ENCODE results near the gene PDE10A. TPM values are rescaled to one million over a fixed set of nuclear protein-coding genes. Genes with fewer than 3 reads are reported as not detected.

Gene PDE10A
- total RNA-seq, 1 donor: 5.6 TPM

GRCh38 chr6:165453395-165453794 lies 209.6 kb downstream of the PDE10A start:
- no peak for TF ChIP-seq CTCF (IDR thresholded peaks at IDR 0.05; ENCODE audit: insufficient read depth, low read depth, low read length)
- no peak overlapping the region for H3K4me3 ChIP-seq (ENCODE audit: low read depth, low read length)
- no peak for DNase-seq (ENCODE audit: low read depth)

GRCh38 chr6:165451838-165452237 lies 211.2 kb downstream of the PDE10A start:
- DNase-seq (ENCODE audit: low read depth): peak; percentile 18
- H3K4me3 ChIP-seq (ENCODE audit: low read depth, low read length): no peak overlapping the region
- no peak for TF ChIP-seq CTCF (IDR thresholded peaks at IDR 0.05; ENCODE audit: insufficient read depth, low read depth, low read length)

- H3K4me3 ChIP-seq (ENCODE audit: low read depth, low read length): no peak overlapping the region
- DNase-seq (ENCODE audit: low read depth): no peak
- no peak for TF ChIP-seq CTCF (IDR thresholded peaks at IDR 0.05; ENCODE audit: insufficient read depth, low read depth, low read length)
Observed at GRCh38 chr6:165448210-165448609, 214.8 kb downstream of the PDE10A start.

- no peak overlapping the region for H3K4me3 ChIP-seq (ENCODE audit: low read depth, low read length)
- no peak for DNase-seq (ENCODE audit: low read depth)
- no peak for TF ChIP-seq CTCF (IDR thresholded peaks at IDR 0.05; ENCODE audit: insufficient read depth, low read depth, low read length)
Observed at GRCh38 chr6:165447141-165447540, 215.9 kb downstream of the PDE10A start.

GRCh38 chr6:165446331-165446730 lies 216.7 kb downstream of the PDE10A start:
- TF ChIP-seq CTCF (IDR thresholded peaks at IDR 0.05; ENCODE audit: insufficient read depth, low read depth, low read length): no peak
- DNase-seq (ENCODE audit: low read depth): peak; percentile 11

GRCh38 chr6:165443462-165443861 lies 219.6 kb downstream of the PDE10A start:
- DNase-seq (ENCODE audit: low read depth): no peak
- TF ChIP-seq CTCF (IDR thresholded peaks at IDR 0.05; ENCODE audit: insufficient read depth, low read depth, low read length): no peak
- H3K4me3 ChIP-seq (ENCODE audit: low read depth, low read length): no peak overlapping the region

More at GRCh38 chr6:165446331-165446730, 216.7 kb downstream of the PDE10A start:
- H3K4me3 ChIP-seq (ENCODE audit: low read depth, low read length): no peak overlapping the region

- no peak for TF ChIP-seq CTCF (IDR thresholded peaks at IDR 0.05; ENCODE audit: insufficient read depth, low read depth, low read length)
- no peak overlapping the region for H3K4me3 ChIP-seq (ENCODE audit: low read depth, low read length)
- DNase-seq (ENCODE audit: low read depth): no peak
Observed at GRCh38 chr6:165441181-165441580, 221.9 kb downstream of the PDE10A start.

All from fibroblast of villous mesenchyme (primary cell).